Lung (tissue), 12 donors: ENCODE data around the gene TBC1D30. TPM values are rescaled to one million over a fixed set of nuclear protein-coding genes. Genes with fewer than 3 reads are reported as not detected.

Experiments used
- ATAC-seq: fragments of 200-7000 bp; cut with Tn5 transposase; one replicate; pipeline ENCODE4 v1.9.1; 2020; ENCODE audit warnings: moderate number of reproducible peaks; ENCODE audit not compliant: insufficient read depth, low FRiP score
- DNase-seq, 3 donors: peaks; one replicate each; pipeline ENCODE4 v3.0.0-alpha.2; 2013 to 2017
- H3K27ac ChIP-seq, 2 donors: one replicate each; pipeline ENCODE4 v1.5.1; 2013; ENCODE audit warnings: mild to moderate bottlenecking in 2 of 2, moderate library complexity in 2 of 2, control low read depth in 1 of 2, inconsistent platforms in 1 of 2, low read depth in 1 of 2, low read length in 1 of 2
- H3K27me3 ChIP-seq, 3 donors: one replicate each; pipeline ENCODE4 v1.5.1; 2013; ENCODE audit warnings: low read length in 2 of 3; ENCODE audit not compliant: control insufficient read depth in 3 of 3, insufficient read depth in 3 of 3
- H3K36me3 ChIP-seq, 4 donors: one replicate each; pipeline ENCODE4 v1.5.1; 2013; ENCODE audit warnings: low read length in 4 of 4, mild to moderate bottlenecking in 1 of 4, moderate library complexity in 1 of 4; ENCODE audit not compliant: control insufficient read depth in 4 of 4, insufficient read depth in 4 of 4
- H3K4me1 ChIP-seq, 5 donors: one replicate each; pipeline ENCODE4 v1.5.1; 2013; ENCODE audit warnings: low read length in 5 of 5, mild to moderate bottlenecking in 2 of 5, moderate library complexity in 1 of 5; ENCODE audit not compliant: control insufficient read depth in 5 of 5, insufficient read depth in 5 of 5
- H3K4me3 ChIP-seq: one replicate; pipeline ENCODE4 v1.5.1; 2013; ENCODE audit warnings: mild to moderate bottlenecking, control low read depth, moderate library complexity
- H3K9ac ChIP-seq, 2 donors: one replicate each; pipeline ENCODE4 v1.5.1; 2013; ENCODE audit warnings: low read length in 2 of 2, control low read depth in 1 of 2; ENCODE audit not compliant: insufficient read depth in 1 of 2
- H3K9me3 ChIP-seq, 4 donors: one replicate each; pipeline ENCODE4 v1.5.1; 2013; ENCODE audit warnings: low read length in 3 of 4, mild to moderate bottlenecking in 1 of 4, moderate library complexity in 1 of 4; ENCODE audit not compliant: control insufficient read depth in 4 of 4, insufficient read depth in 3 of 4
- WGBS, 2 donors: extraction: QIAGEN DNeasy Blood & Tissue Kit; methylation state at CpG; one replicate each; pipeline ENCODE4 v1.1.7; 2013; 5-methylcytosine and 5-hydroxymethylcytosine counted together
- polyA plus RNA-seq, 2 donors: library from polyadenylated mRNA; stranded (reverse); fragments of 200-250 nt; gene quantifications; one replicate each; pipeline ENCODE4 v1.2.1, GENCODE V29; 2013
- total RNA-seq, 2 donors: library from RNA; depleted of rRNA in 1 of 2; stranded (reverse); fragments of >200 nt in 1 of 2; gene quantifications; one replicate each; pipeline ENCODE4 v1.2.1, GENCODE V29; 2014 to 2021
- TF ChIP-seq, protein P1 (sequence below): IDR thresholded peaks from 2 replicates; pipeline ENCODE4 v1.5.1; 2012; ENCODE audit warnings: mild to moderate bottlenecking; ENCODE audit errors: control extremely low read depth, extremely low read depth
- donor health status: control.
- donor health status: control.
- donor health status: Bipolar disorder and iron deficiency.
- donor health status: healthy.
- donor health status: DM: yes; HTN: yes; CAD: no.

Gene TBC1D30
- total and polyA plus RNA-seq, 4 donors = 3.3 to 15.7 (median 10.2) TPM

DNA sequence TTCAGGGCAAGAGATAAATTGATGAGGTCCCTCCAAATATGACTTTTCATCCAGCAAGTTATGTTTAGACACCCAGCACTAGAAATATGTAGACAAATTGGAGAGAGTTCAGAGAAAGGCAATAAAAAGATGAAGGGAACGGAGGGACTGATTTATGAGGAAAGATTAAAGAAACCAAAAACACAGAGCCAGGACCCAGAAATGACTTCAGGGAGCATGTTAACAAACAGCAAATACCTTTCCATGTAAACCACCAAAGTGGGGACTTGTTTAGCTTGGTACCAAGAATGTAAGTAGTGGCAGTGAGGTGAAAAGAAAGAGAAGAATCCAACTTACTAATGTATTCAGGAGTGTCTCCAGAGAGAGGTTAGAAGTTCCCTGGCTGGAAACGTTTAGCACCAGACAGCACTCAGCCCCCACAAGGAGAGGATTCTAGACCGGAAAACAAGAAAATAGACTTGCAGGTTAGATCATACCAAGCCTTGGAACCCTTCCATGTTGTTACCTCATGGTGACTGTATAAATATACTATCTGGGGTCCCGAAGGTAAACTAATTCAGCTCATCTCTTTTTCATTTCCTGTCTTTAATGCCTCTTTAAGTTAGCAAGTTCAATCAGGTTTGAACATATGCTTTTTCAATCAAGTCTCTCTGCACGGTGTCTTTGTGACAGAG, 79.2 kb downstream of the TBC1D30 start:
- ATAC-seq (no peak), DNase-seq (no peak)
- TF ChIP-seq, protein P1, sequence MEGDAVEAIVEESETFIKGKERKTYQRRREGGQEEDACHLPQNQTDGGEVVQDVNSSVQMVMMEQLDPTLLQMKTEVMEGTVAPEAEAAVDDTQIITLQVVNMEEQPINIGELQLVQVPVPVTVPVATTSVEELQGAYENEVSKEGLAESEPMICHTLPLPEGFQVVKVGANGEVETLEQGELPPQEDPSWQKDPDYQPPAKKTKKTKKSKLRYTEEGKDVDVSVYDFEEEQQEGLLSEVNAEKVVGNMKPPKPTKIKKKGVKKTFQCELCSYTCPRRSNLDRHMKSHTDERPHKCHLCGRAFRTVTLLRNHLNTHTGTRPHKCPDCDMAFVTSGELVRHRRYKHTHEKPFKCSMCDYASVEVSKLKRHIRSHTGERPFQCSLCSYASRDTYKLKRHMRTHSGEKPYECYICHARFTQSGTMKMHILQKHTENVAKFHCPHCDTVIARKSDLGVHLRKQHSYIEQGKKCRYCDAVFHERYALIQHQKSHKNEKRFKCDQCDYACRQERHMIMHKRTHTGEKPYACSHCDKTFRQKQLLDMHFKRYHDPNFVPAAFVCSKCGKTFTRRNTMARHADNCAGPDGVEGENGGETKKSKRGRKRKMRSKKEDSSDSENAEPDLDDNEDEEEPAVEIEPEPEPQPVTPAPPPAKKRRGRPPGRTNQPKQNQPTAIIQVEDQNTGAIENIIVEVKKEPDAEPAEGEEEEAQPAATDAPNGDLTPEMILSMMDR = no peak
- H3K9ac ChIP-seq = no peak overlapping the region
- H3K4me1 ChIP-seq = peaks cover 0 to 9% (median 0%) of the 10 kb centered on the region in 5 donors
- no peaks in the 10 kb centered on the region for H3K36me3 ChIP-seq
- H3K9me3 ChIP-seq = no peaks in the 10 kb centered on the region
- no peak overlapping the region for H3K27ac ChIP-seq
- H3K4me3 ChIP-seq = no peak overlapping the region
- 75 to 83% methylated on average over 5 of the region's 5 CpGs for WGBS, 2 donors
- no peaks in the 10 kb centered on the region for H3K27me3 ChIP-seq

DNA sequence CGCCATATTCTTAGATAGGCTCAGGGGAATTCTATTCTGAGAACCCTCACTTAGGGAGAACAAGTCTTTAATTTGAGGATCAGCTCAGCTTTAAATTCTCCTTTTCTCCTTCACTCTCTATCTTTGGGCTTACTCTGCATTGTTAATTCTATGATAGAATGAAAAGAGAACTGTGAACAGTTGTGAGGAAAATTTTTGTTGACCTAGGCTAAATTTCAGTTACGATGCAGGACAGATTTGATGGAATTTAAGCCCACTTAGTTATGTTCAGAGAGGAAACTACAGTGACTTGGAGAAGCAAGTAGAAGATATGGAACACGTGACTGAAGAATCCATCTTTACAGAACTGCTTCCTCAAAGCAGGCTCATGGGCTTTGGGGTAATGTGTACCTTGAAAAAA, 82.7 kb downstream of the TBC1D30 start:
- Histone ChIP-seq H3K4me1 (peaks cover 0 to 38% (median 0%) of the 10 kb centered on the region in 5 donors), H3K9ac (no peak overlapping the region), H3K36me3 (no peaks in the 10 kb centered on the region), H3K4me3 (no peak overlapping the region), H3K9me3 (no peaks in the 10 kb centered on the region), H3K27me3 (no peaks in the 10 kb centered on the region), H3K27ac (no peak overlapping the region)
- TF ChIP-seq, protein P1 = no peak
- ATAC-seq = no peak
- WGBS, 2 donors = 94% methylated on average over 3 of the region's 3 CpGs
- DNase-seq = no peak

DNA sequence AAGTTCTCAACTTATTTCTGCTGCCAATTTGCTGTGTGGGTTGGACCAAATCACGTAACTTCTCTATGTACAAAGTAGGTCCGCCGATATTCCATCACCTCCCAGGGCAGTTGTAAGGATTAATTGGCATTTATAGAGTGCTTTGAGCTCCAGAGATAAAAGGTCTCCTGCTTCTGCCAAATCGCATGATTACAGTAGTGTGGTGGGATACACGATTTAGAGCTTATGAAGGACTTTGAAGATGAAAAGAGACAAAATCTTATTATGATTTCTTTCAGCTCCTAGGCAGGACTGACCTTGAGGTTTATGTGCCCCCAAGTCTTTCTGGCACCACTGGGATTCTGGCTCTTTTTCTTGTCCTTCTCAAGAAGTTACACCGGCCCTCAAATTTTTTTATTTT, 84.7 kb downstream of the TBC1D30 start:
- Histone ChIP-seq H3K9me3 (no peaks in the 10 kb centered on the region), H3K36me3 (no peaks in the 10 kb centered on the region), H3K9ac (no peak overlapping the region), H3K27ac (no peak overlapping the region), H3K4me1 (peaks cover 0 to 52% (median 11%) of the 10 kb centered on the region in 5 donors), H3K4me3 (no peak overlapping the region), H3K27me3 (no peaks in the 10 kb centered on the region)
- TF ChIP-seq, protein P1 = no peak
- DNase-seq = peak in 2 of 3 donors; percentile 23 to 48
- 91% methylated on average over 6 of the region's 6 CpGs for WGBS, 2 donors
- no peak for ATAC-seq
